H7 (cell line): ENCODE measurements around the gene POTEI. TPM values are rescaled to one million over a fixed set of nuclear protein-coding genes. Genes with fewer than 3 reads are reported as not detected.
A peak's percentile ranks its signal among the peaks of the same experiment; 100 is the strongest.
"Not testable (repeated sequence)": the region's sequence is repeated elsewhere in the genome, so short reads cannot be mapped to it uniquely, and the experiment has no call there.

Experiments used
- DNase-seq: peaks from one replicate; pipeline ENCODE4 v3.0.0; 2012
- H3K27me3 ChIP-seq: 2 replicates; pipeline ENCODE4 v1.6.0; 2011; ENCODE audit warnings: mild to moderate bottlenecking, low read length; ENCODE audit not compliant: control insufficient read depth, insufficient read depth
- H3K36me3 ChIP-seq: replicated peaks from 2 replicates; pipeline ENCODE4 v1.5.1; 2011; ENCODE audit warnings: low read length; ENCODE audit not compliant: control insufficient read depth, insufficient read depth
- H3K4me3 ChIP-seq: 2 replicates; pipeline ENCODE4 v1.5.1; 2011; ENCODE audit warnings: low read depth, mild to moderate bottlenecking, control low read depth, low read length, moderate library complexity; ENCODE audit not compliant: insufficient read depth
- total RNA-seq: library from RNA; depleted of rRNA; stranded (reverse); fragments of >200 nt; shearing (Covaris generic); gene quantifications from 2 replicates; pipeline ENCODE4 v1.2.3, GENCODE V29; 2014

POTEI gene
- total RNA-seq, 1 experiment from 2014 or later = 0.07 TPM

- H3K36me3 ChIP-seq, DNase-seq, H3K27me3 ChIP-seq, H3K4me3 ChIP-seq: not testable (repeated sequence)
These were observed 13.3 kb upstream of the POTEI start for GRCh38 chr2:130522390-130522789.

- not testable (repeated sequence) for H3K4me3 ChIP-seq, DNase-seq, H3K36me3 ChIP-seq, H3K27me3 ChIP-seq
These were observed 11.9 kb upstream of the POTEI start, which contains the start of gene CFC1B for GRCh38 chr2:130520992-130521391. Gene CFC1B (plus strand): TSS chr2:130521222. CDS start chr2:130521485, 263 bp downstream.

GRCh38 chr2:130518516-130519106 lies 9.5 kb upstream of the POTEI start:
- H3K27me3 ChIP-seq, H3K4me3 ChIP-seq, DNase-seq, H3K36me3 ChIP-seq: not testable (repeated sequence)

GRCh38 chr2:130511747-130512451 lies 2.8 kb upstream of the POTEI start:
- H3K36me3 ChIP-seq, H3K4me3 ChIP-seq, DNase-seq, H3K27me3 ChIP-seq: not testable (repeated sequence)

- not testable (repeated sequence) for H3K4me3 ChIP-seq, H3K36me3 ChIP-seq, DNase-seq, H3K27me3 ChIP-seq
These were observed 1.9 kb upstream of the POTEI start for GRCh38 chr2:130510807-130511746.

GRCh38 chr2:130491073-130491472 lies 18.1 kb downstream of the POTEI start:
- H3K36me3 ChIP-seq, H3K27me3 ChIP-seq, DNase-seq, H3K4me3 ChIP-seq: not testable (repeated sequence)

GRCh38 chr2:130455413-130455812 lies 53.7 kb downstream of the POTEI start:
- H3K4me3 ChIP-seq, DNase-seq, H3K36me3 ChIP-seq, H3K27me3 ChIP-seq: not testable (repeated sequence)

GRCh38 chr2:130454712-130455083 lies 54.4 kb downstream of the POTEI start:
- not testable (repeated sequence) for H3K36me3 ChIP-seq, DNase-seq, H3K27me3 ChIP-seq, H3K4me3 ChIP-seq

GRCh38 chr2:130453955-130454711 lies 55.0 kb downstream of the POTEI start:
- DNase-seq, H3K4me3 ChIP-seq, H3K27me3 ChIP-seq, H3K36me3 ChIP-seq: not testable (repeated sequence)

GRCh38 chr2:130452897-130453296 lies 56.2 kb downstream of the POTEI start:
- not testable (repeated sequence) for H3K36me3 ChIP-seq, DNase-seq, H3K27me3 ChIP-seq, H3K4me3 ChIP-seq

GRCh38 chr2:130451823-130452222 lies 57.3 kb downstream of the POTEI start:
- DNase-seq, H3K4me3 ChIP-seq, H3K36me3 ChIP-seq, H3K27me3 ChIP-seq: not testable (repeated sequence)

GRCh38 chr2:130451278-130451677 lies 57.9 kb downstream of the POTEI start:
- not testable (repeated sequence) for DNase-seq, H3K27me3 ChIP-seq, H3K36me3 ChIP-seq, H3K4me3 ChIP-seq

GRCh38 chr2:130450366-130450765 lies 58.8 kb downstream of the POTEI start:
- not testable (repeated sequence) for H3K36me3 ChIP-seq, DNase-seq, H3K27me3 ChIP-seq, H3K4me3 ChIP-seq

- H3K27me3 ChIP-seq, DNase-seq, H3K36me3 ChIP-seq: not testable (repeated sequence)
- H3K4me3 ChIP-seq = peak overlapping the region; percentile 41
These were observed 81.5 kb downstream of the POTEI start for GRCh38 chr2:130427631-130428030.
